Stimulated activated naive CD8-positive, alpha-beta T cell treated with anti-CD3 and anti-CD28 coated beads, Interleukin-15, Interleukin-2, amounts not matched to agents 100 ng/mL and 50 ng/mL, for 24 hours (primary cell): ENCODE data around the gene XXYLT1.

Experiments used
- H3K27ac Mint-ChIP-seq: one replicate; pipeline ENCODE4 v1.8.0; 2021; ENCODE audit warnings: mild to moderate bottlenecking, mixed read lengths
- H3K27me3 Mint-ChIP-seq: one replicate; pipeline ENCODE4 v1.8.0; 2021; ENCODE audit warnings: mixed read lengths
- H3K36me3 Mint-ChIP-seq: one replicate; pipeline ENCODE4 v1.8.0; 2021; ENCODE audit warnings: low read depth, mixed read lengths
- H3K4me1 Mint-ChIP-seq: one replicate; pipeline ENCODE4 v1.8.0; 2021; ENCODE audit warnings: low read depth, mixed read lengths
- H3K4me3 Mint-ChIP-seq: one replicate; pipeline ENCODE4 v1.8.0; 2021; ENCODE audit warnings: mild to moderate bottlenecking, mixed read lengths
- H3K9me3 Mint-ChIP-seq: one replicate; pipeline ENCODE4 v1.8.0; 2021; ENCODE audit warnings: mixed read lengths

The XXYLT1 gene

GRCh38 chr3:195080571-195081151 is 190.3 kb downstream of the XXYLT1 start:
- no peaks in the 10 kb centered on the region for H3K9me3 Mint-ChIP-seq
- H3K27me3 Mint-ChIP-seq, result no peaks in the 10 kb centered on the region
- H3K4me3 Mint-ChIP-seq, result no peak overlapping the region
- peaks cover 12% of the 10 kb centered on the region for H3K4me1 Mint-ChIP-seq
- no peak overlapping the region for H3K27ac Mint-ChIP-seq
- H3K36me3 Mint-ChIP-seq, result no peaks in the 10 kb centered on the region

- H3K9me3 Mint-ChIP-seq, result no peaks in the 10 kb centered on the region
- H3K27me3 Mint-ChIP-seq, result no peaks in the 10 kb centered on the region
- no peak overlapping the region for H3K4me3 Mint-ChIP-seq
- H3K36me3 Mint-ChIP-seq, result no peaks in the 10 kb centered on the region
- peaks cover 12% of the 10 kb centered on the region for H3K4me1 Mint-ChIP-seq
- H3K27ac Mint-ChIP-seq, result no peak overlapping the region
These were observed 190.8 kb downstream of the XXYLT1 start for GRCh38 chr3:195080125-195080524.

- H3K4me3 Mint-ChIP-seq, result no peak overlapping the region
- no peaks in the 10 kb centered on the region for H3K36me3 Mint-ChIP-seq
- H3K4me1 Mint-ChIP-seq, result peaks cover 12% of the 10 kb centered on the region
These were observed 191.3 kb downstream of the XXYLT1 start for GRCh38 chr3:195079636-195080035.

GRCh38 chr3:195078891-195079440 is 192.0 kb downstream of the XXYLT1 start:
- no peak overlapping the region for H3K27ac Mint-ChIP-seq

More at GRCh38 chr3:195079636-195080035, 191.3 kb downstream of the XXYLT1 start:
- Mint-ChIP-seq H3K27me3 (no peaks in the 10 kb centered on the region), H3K27ac (no peak overlapping the region), H3K9me3 (no peaks in the 10 kb centered on the region)

GRCh38 chr3:195077611-195078540 is 193.1 kb downstream of the XXYLT1 start:
- peaks cover 12% of the 10 kb centered on the region for H3K4me1 Mint-ChIP-seq
- H3K36me3 Mint-ChIP-seq, result no peaks in the 10 kb centered on the region
- H3K27me3 Mint-ChIP-seq, result no peaks in the 10 kb centered on the region
- no peak overlapping the region for H3K27ac Mint-ChIP-seq
- no peaks in the 10 kb centered on the region for H3K9me3 Mint-ChIP-seq
- no peak overlapping the region for H3K4me3 Mint-ChIP-seq

More at GRCh38 chr3:195078891-195079440, 192.0 kb downstream of the XXYLT1 start:
- Mint-ChIP-seq H3K9me3 (no peaks in the 10 kb centered on the region), H3K4me1 (peaks cover 12% of the 10 kb centered on the region), H3K27me3 (no peaks in the 10 kb centered on the region), H3K4me3 (no peak overlapping the region), H3K36me3 (no peaks in the 10 kb centered on the region)

- no peaks in the 10 kb centered on the region for H3K27me3 Mint-ChIP-seq
- H3K4me1 Mint-ChIP-seq, result peaks cover 12% of the 10 kb centered on the region
- H3K4me3 Mint-ChIP-seq, result no peak overlapping the region
- no peaks in the 10 kb centered on the region for H3K36me3 Mint-ChIP-seq
- H3K27ac Mint-ChIP-seq, result no peak overlapping the region
- no peaks in the 10 kb centered on the region for H3K9me3 Mint-ChIP-seq
These were observed 193.9 kb downstream of the XXYLT1 start for GRCh38 chr3:195076981-195077610.

GRCh38 chr3:195075941-195076875 is 194.8 kb downstream of the XXYLT1 start:
- Mint-ChIP-seq H3K4me3 (no peak overlapping the region), H3K9me3 (no peaks in the 10 kb centered on the region), H3K27me3 (no peaks in the 10 kb centered on the region), H3K36me3 (no peaks in the 10 kb centered on the region), H3K4me1 (peaks cover 12% of the 10 kb centered on the region), H3K27ac (no peak overlapping the region)

GRCh38 chr3:195075199-195075940 is 195.6 kb downstream of the XXYLT1 start:
- H3K27ac Mint-ChIP-seq, result no peak overlapping the region
- no peak overlapping the region for H3K4me3 Mint-ChIP-seq
- H3K9me3 Mint-ChIP-seq, result no peaks in the 10 kb centered on the region
- H3K27me3 Mint-ChIP-seq, result no peaks in the 10 kb centered on the region
- H3K4me1 Mint-ChIP-seq, result peaks cover 12% of the 10 kb centered on the region
- no peaks in the 10 kb centered on the region for H3K36me3 Mint-ChIP-seq

GRCh38 chr3:195073866-195074860 is 196.8 kb downstream of the XXYLT1 start:
- Mint-ChIP-seq H3K4me3 (no peak overlapping the region), H3K4me1 (peaks cover 3% of the 10 kb centered on the region), H3K27ac (no peak overlapping the region), H3K27me3 (no peaks in the 10 kb centered on the region), H3K36me3 (peaks cover 4% of the 10 kb centered on the region), H3K9me3 (no peaks in the 10 kb centered on the region)

- peaks cover 3% of the 10 kb centered on the region for H3K4me1 Mint-ChIP-seq
- H3K9me3 Mint-ChIP-seq, result no peaks in the 10 kb centered on the region
- H3K27ac Mint-ChIP-seq, result no peak overlapping the region
- H3K4me3 Mint-ChIP-seq, result no peak overlapping the region
- H3K27me3 Mint-ChIP-seq, result no peaks in the 10 kb centered on the region
- peaks cover 11% of the 10 kb centered on the region for H3K36me3 Mint-ChIP-seq
These were observed 197.9 kb downstream of the XXYLT1 start for GRCh38 chr3:195072916-195073564.

GRCh38 chr3:195071916-195072820 is 198.8 kb downstream of the XXYLT1 start:
- no peak overlapping the region for H3K27ac Mint-ChIP-seq
- H3K27me3 Mint-ChIP-seq, result no peaks in the 10 kb centered on the region
- H3K36me3 Mint-ChIP-seq, result peaks cover 17% of the 10 kb centered on the region
- H3K9me3 Mint-ChIP-seq, result no peaks in the 10 kb centered on the region
- H3K4me1 Mint-ChIP-seq, result peaks cover 3% of the 10 kb centered on the region
- H3K4me3 Mint-ChIP-seq, result no peak overlapping the region
